Prostate gland (tissue), 2 donors: ENCODE measurements around the gene KCNQ1. TPM values are rescaled to one million over a fixed set of nuclear protein-coding genes. Genes with fewer than 3 reads are reported as not detected.

ENCODE experiments used
- DNase-seq: peaks from one replicate; pipeline ENCODE4 v3.0.0-alpha.2; 2019; ENCODE audit warnings: low spot score
- H3K27ac ChIP-seq, 2 donors: fragments of 200-600 bp; sonication (generic); 2 replicates each; pipeline ENCODE4 v1.5.1; 2017 to 2019
- H3K27me3 ChIP-seq: fragments of 200-600 bp; sonication (generic); replicated peaks from 2 replicates; pipeline ENCODE4 v1.5.1; 2019; ENCODE audit not compliant: insufficient read depth
- H3K36me3 ChIP-seq, 2 donors: fragments of 200-600 bp; sonication (generic); 1 replicate in 1 of 2; 2 replicates in 1 of 2; pipeline versions ENCODE4 v1.5.1 to v1.8.1; 2017 to 2019
- H3K4me1 ChIP-seq: fragments of 200-600 bp; sonication (generic); replicated peaks from 2 replicates; pipeline ENCODE4 v1.5.1; 2019
- H3K4me3 ChIP-seq, 2 donors: fragments of 200-600 bp; sonication (generic); 2 replicates each; pipeline ENCODE4 v1.5.1; 2017 to 2019
- H3K9me3 ChIP-seq: fragments of 200-600 bp; sonication (generic); 2 replicates; pipeline ENCODE4 v1.5.1; 2017
- CTCF ChIP-seq, 4 experiments: fragments of 200-600 bp in 2 of 4; fragments of 450-650 bp in 2 of 4; sonication (generic) in 2 of 4; IDR thresholded peaks; 1 replicate in 3 of 4; 2 replicates in 1 of 4; pipeline ENCODE4 v1.5.1; 2016 to 2019; ENCODE audit warnings: antibody characterized with exemption in 4 of 4, mild to moderate bottlenecking in 2 of 4, moderate library complexity in 2 of 4
- POLR2A ChIP-seq: fragments of 450-650 bp; IDR thresholded peaks from one replicate; pipeline ENCODE4 v1.6.1; 2016; ENCODE audit warnings: antibody characterized with exemption, mild to moderate bottlenecking
- POLR2AphosphoS5 ChIP-seq: sonication (generic); formaldehyde crosslinking; IDR thresholded peaks from one replicate; pipeline ENCODE4 v1.6.1; 2017; ENCODE audit warnings: antibody characterized with exemption
- WGBS: methylation state at CpG from one replicate; pipeline ENCODE4 v1.1.5; 2018; 5-methylcytosine and 5-hydroxymethylcytosine counted together
- intact Hi-C: fragments of 100-400 bp; cut with DNase I; formaldehyde crosslinking; loops from one replicate; pipeline ENCODE4 v1.14.2; 2022
- total RNA-seq, 2 donors: library from RNA; depleted of rRNA; stranded (reverse); fragments of >200 nt; gene quantifications; one replicate each; pipeline ENCODE4 v1.1.0, GENCODE V29; 2016

Gene KCNQ1
- total RNA-seq, 2 donors from 2014 or later = 10.0 to 33.8 TPM

GRCh38 chr11:2772544-2773031, 327.8 kb downstream of the KCNQ1 start:
- H3K36me3 ChIP-seq = no peaks in the 10 kb centered on the region
- no peak overlapping the region for H3K4me3 ChIP-seq
- WGBS = 97% methylated on average over 7 of the region's 7 CpGs
- peak; percentile 2 for DNase-seq
- intact Hi-C loops = no loop called here
- H3K4me1 ChIP-seq = no peaks in the 10 kb centered on the region
- no peak overlapping the region for H3K27ac ChIP-seq
- no peaks in the 10 kb centered on the region for H3K9me3 ChIP-seq
- no peaks in the 10 kb centered on the region for H3K27me3 ChIP-seq
- TF ChIP-seq POLR2A (no peak), CTCF (IDR thresholded peaks at IDR 0.05) (no peak), POLR2AphosphoS5 (no peak)

GRCh38 chr11:2774173-2775082, 329.6 kb downstream of the KCNQ1 start:
- no peaks in the 10 kb centered on the region for H3K27me3 ChIP-seq
- intact Hi-C loops = loop anchor here (5.0 kb wide), 3 partner anchors 53 to 242 kb away; no protein-coding TSS in a partner anchor
- H3K4me1 ChIP-seq = peaks cover 9% of the 10 kb centered on the region
- no peak for TF ChIP-seq POLR2A
- WGBS = 93% methylated on average over 13 of the region's 13 CpGs
- no peak overlapping the region for H3K27ac ChIP-seq
- no peaks in the 10 kb centered on the region for H3K36me3 ChIP-seq
- H3K4me3 ChIP-seq = no peak overlapping the region
- H3K9me3 ChIP-seq = no peaks in the 10 kb centered on the region
- DNase-seq = peak; percentile 2

GRCh38 chr11:2775083-2775625, 330.3 kb downstream of the KCNQ1 start:
- no peaks in the 10 kb centered on the region for H3K9me3 ChIP-seq

GRCh38 chr11:2775626-2776350, 331.0 kb downstream of the KCNQ1 start:
- intact Hi-C loops = loop anchor here (5.0 kb wide), 3 partner anchors 52 to 243 kb away; no protein-coding TSS in a partner anchor
- DNase-seq = peak; percentile 3
- H3K4me1 ChIP-seq = peaks cover 9% of the 10 kb centered on the region
- H3K9me3 ChIP-seq = no peaks in the 10 kb centered on the region
- no peak overlapping the region for H3K4me3 ChIP-seq
- 90% methylated on average over 29 of the region's 29 CpGs for WGBS
- H3K36me3 ChIP-seq = no peaks in the 10 kb centered on the region
- H3K27ac ChIP-seq = no peak overlapping the region
- H3K27me3 ChIP-seq = no peaks in the 10 kb centered on the region
- no peak for TF ChIP-seq POLR2A
- TF ChIP-seq CTCF (IDR thresholded peaks at IDR 0.05) = no peak
- no peak for TF ChIP-seq POLR2AphosphoS5

More at GRCh38 chr11:2775083-2775625, 330.3 kb downstream of the KCNQ1 start:
- WGBS = 88% methylated on average over 5 of the region's 5 CpGs
- Histone ChIP-seq H3K27me3 (no peaks in the 10 kb centered on the region), H3K27ac (no peak overlapping the region), H3K4me3 (no peak overlapping the region), H3K4me1 (peaks cover 9% of the 10 kb centered on the region), H3K36me3 (no peaks in the 10 kb centered on the region)
- TF ChIP-seq POLR2A (no peak), CTCF (IDR thresholded peaks at IDR 0.05) (no peak), POLR2AphosphoS5 (no peak)
- peak; percentile 3 for DNase-seq
- intact Hi-C loops = loop anchor here (5.0 kb wide), 3 partner anchors 52 to 243 kb away; no protein-coding TSS in a partner anchor
